Hepatocyte (in vitro differentiated cells): Measurements from ENCODE around the gene IL15. TPM values are rescaled to one million over a fixed set of nuclear protein-coding genes. Genes with fewer than 3 reads are reported as not detected.
"Not testable (repeated sequence)": the region's sequence is repeated elsewhere in the genome, so short reads cannot be mapped to it uniquely, and the experiment has no call there.

Experiments
- DNase-seq: peaks from one replicate; pipeline ENCODE4 v3.0.0-alpha.2; 2016; ENCODE audit warnings: low spot score
- H2AFZ ChIP-seq: fragments of 200-600 bp; sonication (generic); 2 replicates; pipeline ENCODE4 v1.6.0; 2016; ENCODE audit warnings: antibody characterized with exemption, mild to moderate bottlenecking
- H3K27ac ChIP-seq: fragments of 200-600 bp; sonication (generic); 2 replicates; pipeline ENCODE4 v1.5.1; 2016; ENCODE audit warnings: mild to moderate bottlenecking
- H3K27me3 ChIP-seq: fragments of 200-600 bp; sonication (generic); 2 replicates; pipeline ENCODE4 v1.6.1; 2016
- H3K36me3 ChIP-seq: fragments of 200-600 bp; sonication (generic); replicated peaks from 2 replicates; pipeline ENCODE4 v1.5.1; 2016; ENCODE audit warnings: low read depth; ENCODE audit not compliant: insufficient read depth
- H3K4me1 ChIP-seq: fragments of 200-600 bp; sonication (generic); 2 replicates; pipeline ENCODE4 v1.5.1; 2016; ENCODE audit warnings: mild to moderate bottlenecking, moderate library complexity; ENCODE audit not compliant: insufficient read depth
- H3K4me2 ChIP-seq: fragments of 200-600 bp; sonication (generic); 2 replicates; pipeline ENCODE4 v1.6.0; 2016
- H3K4me3 ChIP-seq: fragments of 200-600 bp; sonication (generic); 2 replicates; pipeline ENCODE4 v1.5.1; 2016; ENCODE audit warnings: mild to moderate bottlenecking
- H3K79me2 ChIP-seq: fragments of 200-600 bp; sonication (generic); 2 replicates; pipeline ENCODE4 v1.6.0; 2017; ENCODE audit warnings: mild to moderate bottlenecking
- H3K9me2 ChIP-seq: fragments of 200-600 bp; sonication (generic); replicated peaks from 2 replicates; pipeline ENCODE4 v1.6.0; 2017; ENCODE audit warnings: mild to moderate bottlenecking; ENCODE audit not compliant: insufficient read depth
- H3K9me3 ChIP-seq: fragments of 200-600 bp; sonication (generic); 2 replicates; pipeline ENCODE4 v1.5.1; 2016; ENCODE audit warnings: low read depth, mild to moderate bottlenecking
- H4K20me1 ChIP-seq: fragments of 200-600 bp; sonication (generic); 2 replicates; pipeline ENCODE4 v1.6.0; 2016; ENCODE audit warnings: mild to moderate bottlenecking; ENCODE audit not compliant: insufficient read depth, poor library complexity, severe bottlenecking
- EZH2 ChIP-seq: fragments of 200-600 bp; sonication (generic); IDR thresholded peaks from 2 replicates; pipeline ENCODE4 v1.6.1; 2016; ENCODE audit warnings: antibody characterized with exemption, mild to moderate bottlenecking, borderline replicate concordance
- EZH2phosphoT487 ChIP-seq: fragments of 200-600 bp; sonication (generic); IDR thresholded peaks from one replicate; pipeline ENCODE4 v1.6.1; 2018; ENCODE audit warnings: antibody characterized with exemption, mild to moderate bottlenecking, low read depth, moderate library complexity; ENCODE audit not compliant: unreplicated experiment, severe bottlenecking
- WGBS: methylation state at CpG from one replicate; pipeline ENCODE4 v1.1.6; 2016; ENCODE audit warnings: low lambda C conversion rate; ENCODE audit errors: missing lambda C conversion rate; 5-methylcytosine and 5-hydroxymethylcytosine counted together
- polyA plus RNA-seq: library from polyadenylated mRNA; unstranded; fragments of >200 nt; fragmentation: Nextera tagmentation; extraction: Ambion mirVana; gene quantifications from 2 replicates; pipeline ENCODE4 v1.2.1, GENCODE V29; 2016
- total RNA-seq: library from RNA; depleted of rRNA; stranded (reverse); fragments of >200 nt; gene quantifications from 2 replicates; pipeline ENCODE4 v1.2.3, GENCODE V29; 2014
- TF ChIP-seq, protein P1 (sequence below): fragments of 200-600 bp; sonication (generic); IDR thresholded peaks from 2 replicates; pipeline ENCODE4 v1.5.1; 2016; ENCODE audit warnings: antibody characterized with exemption, mild to moderate bottlenecking; ENCODE audit not compliant: poor library complexity

IL15 gene
- total and polyA plus RNA-seq, 2 experiments from 2014 or later = 0.83 to 5.0 TPM

DNA sequence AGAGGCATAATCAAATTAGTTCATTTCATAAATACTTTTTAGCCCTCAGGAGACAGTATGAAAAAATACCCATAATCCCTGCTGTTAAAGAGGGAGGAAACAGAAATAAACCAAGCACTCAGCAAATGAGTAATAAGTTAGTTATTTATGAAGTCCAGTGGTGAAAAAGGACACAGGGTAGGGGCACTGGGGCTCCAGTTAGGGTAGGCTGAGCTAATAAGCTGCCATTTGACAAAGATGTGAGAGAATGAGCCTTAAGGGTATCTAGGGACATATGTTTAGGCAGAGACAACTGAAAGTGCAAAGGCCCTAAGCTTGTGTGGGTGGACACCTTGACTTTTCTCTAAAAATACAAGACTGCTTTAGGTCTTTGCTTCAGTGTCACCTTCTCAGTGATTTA, 94.4 kb downstream of the IL15 start:
- no peak for TF ChIP-seq EZH2phosphoT487
- TF ChIP-seq EZH2 = no peak
- TF ChIP-seq, protein P1, sequence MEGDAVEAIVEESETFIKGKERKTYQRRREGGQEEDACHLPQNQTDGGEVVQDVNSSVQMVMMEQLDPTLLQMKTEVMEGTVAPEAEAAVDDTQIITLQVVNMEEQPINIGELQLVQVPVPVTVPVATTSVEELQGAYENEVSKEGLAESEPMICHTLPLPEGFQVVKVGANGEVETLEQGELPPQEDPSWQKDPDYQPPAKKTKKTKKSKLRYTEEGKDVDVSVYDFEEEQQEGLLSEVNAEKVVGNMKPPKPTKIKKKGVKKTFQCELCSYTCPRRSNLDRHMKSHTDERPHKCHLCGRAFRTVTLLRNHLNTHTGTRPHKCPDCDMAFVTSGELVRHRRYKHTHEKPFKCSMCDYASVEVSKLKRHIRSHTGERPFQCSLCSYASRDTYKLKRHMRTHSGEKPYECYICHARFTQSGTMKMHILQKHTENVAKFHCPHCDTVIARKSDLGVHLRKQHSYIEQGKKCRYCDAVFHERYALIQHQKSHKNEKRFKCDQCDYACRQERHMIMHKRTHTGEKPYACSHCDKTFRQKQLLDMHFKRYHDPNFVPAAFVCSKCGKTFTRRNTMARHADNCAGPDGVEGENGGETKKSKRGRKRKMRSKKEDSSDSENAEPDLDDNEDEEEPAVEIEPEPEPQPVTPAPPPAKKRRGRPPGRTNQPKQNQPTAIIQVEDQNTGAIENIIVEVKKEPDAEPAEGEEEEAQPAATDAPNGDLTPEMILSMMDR = no peak
- DNase-seq = no peak
- H3K4me2 ChIP-seq = no peak overlapping the region
- no peak overlapping the region for H3K4me3 ChIP-seq
- no peaks in the 10 kb centered on the region for H3K27me3 ChIP-seq
- no peak overlapping the region for H3K27ac ChIP-seq
- no peak overlapping the region for H2AFZ ChIP-seq
- no peaks in the 10 kb centered on the region for H3K36me3 ChIP-seq
- H3K79me2 ChIP-seq = no peaks in the 10 kb centered on the region
- no peaks in the 10 kb centered on the region for H3K9me3 ChIP-seq
- H3K4me1 ChIP-seq = no peaks in the 10 kb centered on the region
- no peaks in the 10 kb centered on the region for H3K9me2 ChIP-seq
- H4K20me1 ChIP-seq = no peaks in the 10 kb centered on the region

DNA sequence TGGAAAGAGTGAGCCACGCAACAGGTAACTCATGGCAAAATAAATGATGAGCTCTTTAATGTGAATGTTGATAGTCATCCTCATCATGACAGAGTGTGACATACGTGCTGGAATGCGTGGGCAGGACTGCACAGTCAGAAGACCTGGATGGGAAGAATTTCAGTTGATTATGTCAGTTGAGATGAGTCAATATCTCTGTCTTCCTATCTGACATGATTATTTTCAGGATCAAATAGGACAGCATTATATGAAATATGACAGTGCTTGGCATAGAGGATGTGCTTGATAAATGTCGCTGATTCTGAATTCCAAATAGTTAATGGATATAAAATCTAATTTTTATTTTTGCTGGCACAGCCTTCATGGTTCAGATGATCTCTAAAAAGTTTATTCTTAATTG, 95.1 kb downstream of the IL15 start:
- H3K27me3 ChIP-seq = no peaks in the 10 kb centered on the region
- H3K4me3 ChIP-seq = no peak overlapping the region
- no peaks in the 10 kb centered on the region for H3K4me1 ChIP-seq
- H3K79me2 ChIP-seq = no peaks in the 10 kb centered on the region
- H3K9me3 ChIP-seq = no peaks in the 10 kb centered on the region
- DNase-seq = no peak
- no peak overlapping the region for H2AFZ ChIP-seq
- TF ChIP-seq EZH2 (no peak), EZH2phosphoT487 (no peak)
- TF ChIP-seq, protein P1 = no peak
- H3K9me2 ChIP-seq = no peaks in the 10 kb centered on the region
- no peak overlapping the region for H3K4me2 ChIP-seq
- WGBS = 92% methylated on average over 4 of the region's 4 CpGs
- no peaks in the 10 kb centered on the region for H3K36me3 ChIP-seq
- no peaks in the 10 kb centered on the region for H4K20me1 ChIP-seq
- H3K27ac ChIP-seq = no peak overlapping the region

DNA sequence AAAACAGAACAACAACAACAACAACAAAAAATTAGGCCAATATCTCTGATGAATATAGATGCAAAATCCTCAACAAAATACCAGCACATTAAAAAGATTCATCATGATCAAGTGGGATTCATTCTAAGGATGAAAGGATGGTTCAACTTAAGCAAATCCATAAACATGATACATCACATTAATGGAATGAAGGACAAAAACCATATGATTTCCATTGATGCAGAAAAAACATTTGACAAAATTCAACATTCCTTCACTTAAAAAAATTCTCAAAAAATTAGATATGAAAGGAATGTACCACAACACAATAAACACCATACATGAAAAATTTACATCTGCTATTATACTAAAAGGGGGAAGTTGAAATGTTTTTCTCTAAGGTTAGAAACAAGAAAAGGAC, 103.3 kb downstream of the IL15 start:
- Histone ChIP-seq H3K4me2 (no peak overlapping the region), H3K4me3 (no peak overlapping the region), H3K9me3 (no peaks in the 10 kb centered on the region)

DNA sequence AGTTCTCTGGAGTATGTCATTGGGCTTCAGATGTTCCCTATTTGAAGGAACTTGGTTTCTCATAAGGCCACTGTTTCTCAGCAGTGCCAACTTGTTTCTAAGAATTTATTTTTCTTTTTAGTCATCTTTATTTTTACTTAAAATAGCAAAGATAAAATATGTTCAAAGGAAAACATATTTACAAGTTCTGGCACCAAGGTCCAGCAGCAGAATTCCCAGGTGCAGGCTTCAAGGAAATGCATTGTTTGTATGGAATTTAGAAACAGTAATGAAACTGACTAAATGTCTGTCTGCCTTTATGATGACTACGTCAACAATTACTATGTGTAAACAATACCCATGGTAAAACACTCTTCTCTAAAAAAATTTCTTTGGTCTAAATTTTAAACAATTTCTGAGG, 109.6 kb downstream of the IL15 start:
- Histone ChIP-seq H2AFZ (no peak overlapping the region), H3K9me3 (no peaks in the 10 kb centered on the region), H3K36me3 (no peaks in the 10 kb centered on the region), H3K27me3 (no peaks in the 10 kb centered on the region), H3K4me3 (no peak overlapping the region), H4K20me1 (no peaks in the 10 kb centered on the region), H3K4me1 (no peaks in the 10 kb centered on the region), H3K9me2 (no peaks in the 10 kb centered on the region), H3K79me2 (no peaks in the 10 kb centered on the region), H3K27ac (no peak overlapping the region), H3K4me2 (no peak overlapping the region)
- no peak for DNase-seq
- TF ChIP-seq, protein P1 = no peak
- no peak for TF ChIP-seq EZH2
- no peak for TF ChIP-seq EZH2phosphoT487
- 42% methylated on average over 1 of the region's 1 CpG for WGBS

More for the DNA sequence above, 103.3 kb downstream of the IL15 start:
- no peaks in the 10 kb centered on the region for H3K4me1 ChIP-seq
- no peak overlapping the region for H2AFZ ChIP-seq
- no peak for DNase-seq
- no peaks in the 10 kb centered on the region for H3K79me2 ChIP-seq
- no peaks in the 10 kb centered on the region for H3K36me3 ChIP-seq
- H3K27ac ChIP-seq = no peak overlapping the region
- no peaks in the 10 kb centered on the region for H3K27me3 ChIP-seq
- no peaks in the 10 kb centered on the region for H3K9me2 ChIP-seq
- H4K20me1 ChIP-seq = no peaks in the 10 kb centered on the region
- TF ChIP-seq EZH2 = no peak

DNA sequence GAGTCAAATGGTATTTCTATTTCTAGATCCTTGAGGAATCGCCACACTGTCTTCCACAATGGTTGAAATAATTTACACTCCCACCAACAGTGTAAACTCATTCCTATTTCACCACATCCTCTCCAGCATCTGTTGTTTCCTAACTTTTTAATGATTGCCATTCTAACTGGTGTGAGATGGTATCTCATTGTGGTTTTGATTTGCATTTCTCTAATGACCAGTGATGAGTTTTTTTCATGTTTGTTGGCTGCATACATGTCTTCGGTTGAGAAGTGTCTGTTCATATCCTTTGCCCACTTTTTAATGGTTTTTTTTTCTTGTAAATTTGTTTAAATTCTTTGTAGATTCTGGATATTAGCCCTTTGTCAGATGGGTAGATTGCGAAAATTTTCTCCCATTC, 115.4 kb downstream of the IL15 start:
- not testable (repeated sequence) for H3K27ac ChIP-seq, H4K20me1 ChIP-seq, H3K36me3 ChIP-seq, H3K79me2 ChIP-seq, H3K4me3 ChIP-seq, H3K4me2 ChIP-seq, H3K9me2 ChIP-seq, H3K27me3 ChIP-seq, H3K4me1 ChIP-seq, H3K9me3 ChIP-seq, H2AFZ ChIP-seq, DNase-seq
- WGBS = 96% methylated on average over 3 of the region's 3 CpGs
